Measurements from ENCODE around the gene RDH5.

GRCh38 chr12:55719371-55719770 is 822 bp upstream of the RDH5 start:
- no peak for TF ChIP-seq CTCF (conservative IDR thresholded peaks at IDR 0.05; ENCODE audit: low read depth, low read length)
- no peak for TF ChIP-seq EZH2phosphoT487 (IDR thresholded peaks at IDR 0.05; ENCODE audit: borderline replicate concordance, low read length)
- TF ChIP-seq EZH2 (IDR thresholded peaks at IDR 0.05; ENCODE audit: low read length, unreplicated experiment): no peak

All from PC-3 (cell line).